ENCODE data around the gene BRICD5.

Gene BRICD5

DNA sequence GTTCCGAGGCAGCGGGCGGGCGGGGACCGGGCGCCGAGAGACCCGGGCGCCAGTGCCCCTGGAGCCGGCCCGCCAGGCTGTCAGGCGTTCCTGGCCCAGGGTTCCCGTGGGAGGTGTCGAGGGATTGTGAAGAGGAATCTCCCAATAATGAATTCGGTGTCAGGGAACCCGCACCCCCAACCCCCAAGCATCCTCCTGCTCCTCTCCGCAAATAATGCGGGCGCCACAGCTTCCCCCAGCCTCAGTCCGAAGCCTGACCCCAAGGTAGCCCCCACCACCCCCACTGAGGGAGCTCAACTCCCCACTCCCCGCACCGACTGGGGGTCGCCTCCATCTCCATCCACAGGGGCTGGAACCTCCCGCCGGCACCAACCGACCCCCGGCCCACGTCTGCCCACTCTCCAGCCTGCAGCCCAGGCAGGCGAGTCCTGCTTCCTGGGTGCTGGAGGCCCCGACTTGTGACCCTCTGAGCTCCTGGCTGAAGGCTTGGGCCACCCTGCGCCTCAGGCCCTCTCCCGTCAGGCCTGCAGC, 13.6 kb downstream of the BRICD5 start:
- DNase-seq, result no peak

DNA sequence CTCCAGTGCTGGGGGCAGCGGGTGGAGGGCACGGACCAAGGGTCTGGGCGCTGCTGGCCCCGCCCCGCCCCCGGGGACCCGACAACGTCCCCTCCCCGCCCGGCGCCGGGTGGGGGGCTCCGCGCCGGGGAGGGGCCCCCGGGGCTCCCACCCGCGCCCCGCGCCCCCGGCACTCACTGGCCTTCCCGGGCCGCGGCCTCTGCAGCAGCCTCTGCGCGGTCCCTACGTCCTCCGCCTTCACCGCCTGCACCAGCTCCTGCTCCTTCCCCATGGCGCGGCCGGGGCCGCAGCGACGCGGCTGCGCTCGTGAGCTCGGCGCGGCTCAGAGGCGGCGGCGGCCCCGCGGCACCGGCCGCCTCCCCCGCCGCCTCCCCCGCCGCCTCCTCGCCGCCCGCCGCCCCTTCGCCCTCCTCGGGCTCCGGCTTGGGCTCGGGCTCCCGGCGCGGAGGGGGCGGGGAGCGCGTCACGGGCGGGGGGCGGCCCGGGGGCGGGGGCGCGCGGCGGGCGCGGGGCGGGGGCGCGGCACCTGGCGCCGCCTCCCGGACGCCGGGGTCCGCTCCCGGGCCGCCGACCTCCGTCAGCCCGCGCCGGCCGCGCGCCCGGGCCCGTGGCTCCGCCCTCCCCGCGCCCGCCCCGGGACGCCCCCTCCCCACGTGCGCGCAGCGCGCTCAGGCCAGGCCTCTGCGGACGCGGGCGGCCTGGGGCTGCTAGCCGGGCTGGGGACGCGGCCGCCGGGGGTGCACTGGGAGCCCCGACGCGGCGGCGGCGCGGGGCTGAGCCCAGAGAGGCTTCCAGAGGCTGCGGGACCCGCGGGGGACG, 14.3 kb downstream of the BRICD5 start, which contains the start of gene CASKIN1:
Gene CASKIN1, minus strand, starts transcription at position 444 of the 819 bp plus-strand sequence. Its CDS starts 173 bp downstream, at position 271.
- no peak for DNase-seq

DNA sequence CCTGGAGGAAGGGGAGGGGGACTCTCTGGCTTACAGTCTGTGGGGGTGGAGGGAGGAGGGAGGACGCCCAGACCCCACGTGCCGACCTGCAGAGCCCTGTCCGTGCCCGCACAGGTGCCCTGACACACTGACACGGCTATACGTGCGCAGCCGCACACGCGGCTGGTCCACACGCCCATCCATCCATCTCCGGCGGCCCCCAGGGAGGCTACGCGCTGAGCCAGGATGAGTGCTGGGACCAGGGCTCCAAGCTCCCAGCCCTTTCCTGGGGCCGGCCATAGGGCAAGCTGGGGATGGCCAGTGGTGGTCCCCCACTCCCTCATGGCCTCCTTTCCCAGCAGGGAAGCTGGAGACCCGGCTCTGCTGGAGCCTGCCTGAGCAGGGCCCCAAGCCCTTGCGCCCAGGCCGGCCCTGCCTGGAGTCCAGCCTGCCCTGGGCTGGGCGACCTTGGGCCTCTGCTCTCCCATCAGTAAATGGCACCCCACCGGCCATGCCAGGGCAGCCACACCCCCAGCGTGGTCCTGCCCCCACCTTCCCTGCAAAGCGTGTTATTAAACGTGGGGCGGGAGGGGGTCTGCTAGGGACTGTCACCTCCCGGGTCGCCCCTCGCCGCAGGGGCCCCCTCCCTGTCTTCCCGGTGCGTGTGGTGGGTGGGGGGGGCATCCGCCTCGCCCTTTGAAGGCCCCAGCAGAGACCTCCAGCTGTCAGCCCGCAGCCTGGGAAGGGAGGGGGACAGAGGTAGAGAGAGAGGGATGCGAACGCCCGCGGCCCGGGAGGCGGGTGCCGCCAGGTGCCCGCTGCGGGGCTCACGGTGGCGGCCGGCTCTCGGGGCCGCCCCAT, 15.1 kb downstream of the BRICD5 start:
- DNase-seq, result no peak

DNA sequence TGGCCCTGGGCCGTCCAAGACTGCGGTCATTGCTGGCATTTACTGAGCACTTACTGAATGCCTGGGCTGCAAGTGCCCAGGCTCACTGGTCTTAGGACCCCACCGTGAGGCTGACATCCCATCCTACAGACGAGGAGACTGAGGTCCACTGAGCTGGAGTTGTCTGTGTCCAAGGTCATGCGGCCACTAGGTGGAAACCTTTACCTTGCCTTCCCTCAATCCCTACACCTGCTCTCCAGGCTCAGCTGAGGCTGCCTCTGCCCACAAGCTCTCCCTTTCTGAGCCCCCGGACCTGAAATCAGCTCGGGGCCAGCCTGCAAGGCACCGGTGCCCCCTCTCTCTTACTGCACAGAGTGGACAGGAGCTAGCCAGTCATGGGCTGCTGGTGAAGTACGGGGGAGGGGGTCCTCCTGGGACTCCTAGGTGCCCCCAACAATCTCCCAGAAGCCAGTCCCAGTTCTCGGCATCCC, 15.8 kb downstream of the BRICD5 start:
- peak; percentile 54 to 64 for DNase-seq

DNA sequence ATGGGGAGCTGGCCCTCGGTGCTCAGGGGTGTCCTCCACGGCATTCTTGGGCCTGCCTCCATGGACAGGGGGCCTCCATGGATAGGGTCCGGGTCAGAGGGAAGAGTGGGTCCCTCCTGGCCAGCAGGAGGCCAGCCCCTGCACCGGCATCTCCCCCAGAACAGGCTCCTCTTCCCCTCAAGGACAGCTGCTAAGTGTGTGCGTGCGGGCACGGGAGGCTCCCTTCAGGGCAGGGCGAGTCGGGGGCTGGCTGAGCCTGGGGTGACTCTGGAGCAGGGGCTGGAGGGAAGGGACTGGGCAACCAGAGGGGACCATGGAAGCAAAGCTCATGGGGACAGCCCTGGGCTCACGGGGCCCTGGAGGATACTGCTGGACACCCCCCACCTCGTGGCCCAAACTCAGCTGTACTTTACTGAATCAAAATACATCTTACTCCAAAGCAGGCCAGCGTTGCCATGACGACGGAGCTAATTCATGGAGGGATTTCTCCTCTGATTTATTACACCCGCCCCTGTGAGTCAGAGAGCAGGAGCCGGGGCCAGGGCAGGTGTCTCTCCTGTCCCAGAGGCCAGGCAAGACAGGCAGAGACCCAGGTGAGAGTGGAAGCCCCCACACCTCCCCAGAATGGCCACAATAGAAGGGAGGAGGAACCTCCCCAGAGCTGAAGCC, 16.4 kb downstream of the BRICD5 start:
- no peak for DNase-seq

DNA sequence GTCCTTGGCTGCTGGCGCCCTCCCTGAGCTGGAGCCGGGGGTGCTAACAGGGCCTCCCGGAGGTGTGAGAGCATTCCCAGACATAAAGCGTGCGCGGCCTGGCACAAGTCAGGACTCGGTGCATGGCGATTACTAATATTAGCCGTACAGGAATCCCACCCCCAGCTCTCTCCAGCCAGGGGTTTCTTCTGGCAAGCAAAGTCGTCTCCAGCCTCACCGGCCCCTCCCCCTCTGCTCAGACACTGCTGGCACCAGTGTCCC, 19.3 kb downstream of the BRICD5 start:
- DNase-seq, result no peak

DNA sequence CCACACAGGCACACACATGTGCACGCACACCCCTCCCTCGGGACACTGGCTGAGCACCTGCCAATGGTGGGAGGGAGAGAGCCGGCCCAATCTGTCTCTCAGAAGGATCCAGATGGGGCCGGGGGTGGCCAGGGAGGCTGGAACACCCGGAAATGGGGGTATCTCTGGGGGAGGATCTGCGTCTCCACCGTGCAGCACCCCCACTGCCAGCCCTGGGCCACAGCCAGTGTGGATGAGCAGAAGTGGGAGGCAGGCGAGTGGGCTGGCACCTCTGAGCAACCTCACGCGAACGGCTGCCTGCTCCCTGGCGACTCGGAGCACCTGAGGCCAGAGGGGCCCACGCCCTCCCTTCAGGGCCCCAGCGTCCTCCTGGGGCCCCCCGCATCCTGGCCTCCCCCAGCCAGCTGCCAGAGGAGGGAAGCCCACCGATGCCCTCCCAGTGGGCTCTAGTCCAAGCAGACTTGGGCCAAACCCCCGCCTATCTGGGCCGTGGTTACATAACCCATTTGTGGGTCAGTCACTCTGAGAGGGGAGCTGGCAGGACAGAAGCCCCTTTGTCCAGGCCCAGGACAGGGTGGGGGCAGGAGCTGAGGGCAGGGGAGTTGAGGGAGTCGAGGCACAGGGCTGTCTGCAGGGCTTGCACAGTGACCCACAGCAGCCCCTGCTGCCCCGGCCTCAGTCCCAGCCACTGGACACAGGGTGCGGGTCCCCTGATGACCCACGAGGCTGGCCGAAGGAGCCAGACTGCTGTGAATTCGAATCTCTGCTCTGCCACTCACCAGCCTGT, 19.8 kb downstream of the BRICD5 start:
- no peak for DNase-seq

DNA sequence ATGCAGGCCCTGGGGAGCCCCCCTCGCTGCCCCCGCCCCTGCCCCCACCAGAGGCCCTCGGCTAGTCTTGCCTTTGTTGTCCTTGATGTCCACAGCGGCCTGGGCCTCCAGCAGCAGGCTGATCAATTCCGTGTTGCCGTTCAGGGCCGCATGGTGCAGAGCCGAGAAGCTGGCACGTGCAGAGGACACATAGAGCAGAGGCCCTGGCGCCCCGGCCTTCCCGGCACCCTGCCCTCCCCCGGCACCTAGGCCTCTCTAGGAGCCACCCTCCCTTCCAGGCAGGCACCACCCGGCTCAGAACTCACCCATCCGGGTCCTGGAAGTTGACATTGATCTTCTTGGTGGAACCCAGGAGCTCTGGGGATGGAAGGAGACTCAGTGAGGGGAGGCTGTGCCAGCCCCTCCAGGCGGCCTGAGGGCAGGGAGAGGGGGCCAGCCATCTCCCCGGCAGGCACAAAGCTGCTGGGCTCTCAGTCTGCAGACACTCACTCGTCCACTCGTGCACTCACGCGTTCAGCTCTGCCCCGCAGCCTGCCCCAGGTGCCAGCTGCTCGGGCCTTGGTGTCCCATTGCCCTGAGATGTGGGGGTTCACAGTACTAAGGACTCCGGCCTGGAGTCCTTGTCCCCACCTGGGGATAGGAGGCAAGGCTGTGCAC, 20.5 kb downstream of the BRICD5 start:
- DNase-seq, result no peak

DNA sequence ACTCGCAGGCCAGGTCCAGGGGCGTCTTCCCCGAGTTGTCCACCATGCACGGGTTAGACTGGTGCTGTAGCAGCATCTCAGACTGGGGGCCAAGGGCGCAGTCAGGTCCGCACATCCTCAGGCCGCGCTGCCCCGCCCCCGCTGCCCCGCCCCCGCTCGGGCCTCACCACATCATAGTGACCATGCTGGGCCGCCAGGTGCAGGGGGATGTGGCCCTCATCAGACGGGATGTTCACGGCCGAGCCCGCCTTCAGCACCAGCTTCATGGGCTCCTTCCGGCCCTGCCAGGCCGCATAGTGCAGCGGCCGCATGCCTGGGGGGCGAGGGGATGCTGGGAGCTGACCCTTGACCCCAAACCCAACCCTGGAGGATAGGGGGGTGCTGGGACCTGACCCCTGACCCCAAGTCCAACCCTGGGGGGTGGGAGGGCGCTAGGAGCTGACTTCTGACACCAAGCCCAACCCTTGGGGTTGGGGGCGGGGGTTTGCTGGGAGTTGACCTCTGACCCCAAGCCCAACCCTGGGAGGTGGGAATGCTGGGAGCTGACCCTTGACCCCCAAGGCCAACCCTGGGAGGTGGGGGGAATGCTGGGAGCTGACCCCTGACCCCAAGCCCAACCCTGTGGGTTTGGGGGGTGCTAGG, 21.3 kb downstream of the BRICD5 start:
- DNase-seq, result no peak

DNA sequence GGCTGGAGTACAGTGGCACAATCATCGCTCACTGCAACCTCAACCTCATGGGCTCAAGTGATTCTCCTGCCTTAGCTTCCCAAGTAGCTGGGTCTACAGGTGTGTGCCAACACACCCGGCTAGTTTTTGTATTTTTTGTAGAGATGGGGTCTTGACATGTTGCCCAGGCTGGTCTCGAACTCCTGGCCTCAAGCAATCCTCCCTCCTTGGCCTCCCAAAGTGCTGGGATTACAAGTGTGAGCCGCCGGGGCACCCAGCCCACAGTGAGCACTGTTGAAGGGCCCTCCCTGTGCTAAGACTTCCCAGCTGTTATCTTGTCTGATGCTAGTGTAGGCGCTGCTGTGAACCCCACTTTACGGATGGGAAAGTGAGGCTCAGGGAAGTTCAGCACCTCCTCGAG, 22.3 kb downstream of the BRICD5 start:
- DNase-seq, result no peak

DNA sequence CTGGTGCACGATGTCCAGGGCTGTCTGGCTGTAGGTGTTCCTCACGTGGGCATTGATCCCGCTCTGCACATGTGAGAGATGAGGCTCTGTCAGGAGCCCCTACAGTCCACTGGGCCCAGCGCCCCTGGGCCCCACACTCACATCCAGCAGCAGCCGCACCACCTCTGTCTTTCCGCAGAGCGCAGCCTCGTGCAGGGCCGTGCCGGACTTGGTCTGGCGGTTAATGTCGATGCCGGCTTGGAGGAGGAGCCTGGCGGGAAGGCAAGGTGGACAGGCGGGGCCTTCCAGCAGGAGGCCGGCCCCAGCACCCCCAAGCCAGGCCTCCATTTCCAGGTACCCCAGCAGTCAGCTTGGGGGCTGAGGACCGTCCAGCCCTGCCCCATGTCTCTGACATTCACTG, 23.5 kb downstream of the BRICD5 start:
- DNase-seq, result no peak

DNA sequence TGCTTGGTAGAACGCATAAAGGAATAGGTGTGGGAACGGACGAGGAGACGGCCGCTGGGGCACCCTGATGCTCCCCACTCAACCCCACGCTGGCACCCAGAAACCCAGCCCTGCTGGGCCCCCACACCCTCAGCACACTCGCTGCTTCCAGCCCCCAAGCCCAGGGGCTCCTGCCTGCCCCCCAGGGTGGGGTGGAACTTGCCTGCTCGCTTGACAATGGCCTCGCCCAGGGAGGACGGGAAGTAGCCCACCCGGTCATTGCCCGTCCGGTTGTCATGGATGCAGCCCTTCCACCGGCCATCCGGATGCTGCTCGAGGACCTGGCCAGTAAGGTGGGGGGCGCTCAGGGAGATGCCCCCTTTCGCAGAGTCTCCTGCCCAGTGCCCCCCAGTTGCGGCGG, 24.2 kb downstream of the BRICD5 start:
- no peak for DNase-seq

DNA sequence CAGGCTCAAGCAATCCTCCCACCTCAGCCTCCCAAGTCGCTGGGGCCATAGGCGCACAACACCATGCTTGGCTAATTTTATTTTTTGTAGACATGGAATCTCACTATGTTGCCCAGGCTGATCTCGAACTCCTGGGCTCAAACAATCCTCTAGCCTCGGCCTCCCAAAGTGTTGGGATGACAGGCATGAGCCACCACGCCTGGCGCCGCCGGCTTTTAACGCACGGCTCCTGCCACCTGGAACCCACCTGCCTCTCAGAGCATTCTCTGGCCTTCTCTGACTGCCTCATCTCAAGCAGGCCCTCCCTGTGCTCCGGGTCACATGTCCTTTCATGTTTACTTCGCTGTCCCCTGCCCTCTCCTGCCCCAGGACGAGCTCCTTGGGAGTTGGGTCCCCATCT, 24.6 kb downstream of the BRICD5 start:
- no peak for DNase-seq

DNA sequence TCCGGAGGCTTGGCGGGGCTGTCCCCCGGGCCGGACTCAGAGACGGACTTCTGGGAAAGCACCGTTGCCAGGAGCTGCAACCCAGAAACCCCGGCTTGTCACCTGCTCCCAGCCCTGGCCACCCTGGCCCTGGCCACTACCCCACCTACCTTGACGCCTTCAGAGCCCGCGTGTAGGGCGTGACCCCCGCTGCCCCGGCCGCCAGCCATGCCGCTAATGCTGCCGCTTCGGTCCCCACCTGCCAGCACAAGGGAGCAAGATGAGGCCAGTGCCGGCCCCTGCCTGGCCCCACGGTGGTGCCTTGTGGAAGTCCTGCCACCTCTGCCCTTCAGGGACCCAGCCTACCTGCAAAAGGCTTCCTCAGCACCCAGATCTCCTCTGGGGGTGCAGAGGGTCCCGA, 25.7 kb downstream of the BRICD5 start:
- no peak for DNase-seq

DNA sequence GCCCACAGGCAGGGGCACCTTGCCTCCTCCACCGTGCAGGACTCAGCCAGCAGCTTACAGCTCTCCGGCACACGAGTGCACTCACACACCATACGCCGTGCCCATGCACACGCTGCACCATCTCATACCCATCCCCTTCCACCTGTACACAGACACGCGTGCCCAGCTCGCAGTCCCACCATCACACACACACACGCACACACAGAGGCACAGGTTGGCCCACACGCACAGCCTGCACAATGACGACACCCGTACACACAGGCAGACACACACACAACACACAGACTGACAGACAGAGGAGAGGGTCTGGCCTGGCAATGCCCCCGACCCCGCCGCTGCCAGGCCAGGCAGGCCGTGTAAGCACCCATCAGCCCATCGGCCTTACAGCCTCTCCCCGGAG, 26.3 kb downstream of the BRICD5 start:
- no peak for DNase-seq

DNA sequence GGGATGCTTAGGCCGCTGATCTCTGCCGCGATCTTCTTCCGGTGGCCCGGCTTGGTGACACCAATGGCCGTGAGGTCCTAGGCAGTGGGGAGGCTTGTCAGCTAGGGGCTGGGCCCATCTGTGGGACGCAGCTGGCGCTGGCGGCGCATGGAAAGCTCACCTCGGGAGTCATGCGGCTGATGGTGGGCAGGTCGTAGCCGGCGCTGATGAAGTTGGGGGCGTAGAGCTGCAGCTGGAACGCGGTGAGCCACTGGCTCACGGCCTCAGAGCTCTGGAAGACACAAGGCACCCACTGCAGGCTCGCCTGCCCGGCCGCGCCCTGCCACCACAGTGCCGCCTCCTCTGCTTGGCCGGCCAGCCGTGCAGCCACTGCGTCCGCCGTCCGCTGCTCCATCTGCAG, 27.0 kb downstream of the BRICD5 start:
- DNase-seq, result no peak

DNA sequence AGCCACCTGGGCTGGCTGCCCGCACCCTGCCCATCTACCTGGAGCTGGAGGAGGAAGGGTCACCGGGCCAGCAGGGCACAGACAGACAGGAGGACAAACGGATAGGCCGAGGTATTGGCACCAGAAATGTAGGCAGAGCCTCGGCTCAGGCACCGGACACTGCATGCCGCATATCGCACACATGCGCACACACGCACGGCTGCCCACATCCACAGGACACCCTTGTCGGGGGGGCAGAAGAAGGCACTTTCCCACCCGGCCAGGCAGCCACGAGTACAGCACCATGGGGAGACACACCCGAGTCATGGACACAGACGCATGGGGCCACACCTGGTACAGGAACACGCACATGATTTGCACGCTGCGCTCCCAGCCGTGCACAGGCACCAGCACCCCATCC, 28.7 kb downstream of the BRICD5 start:
- DNase-seq, result no peak

DNA sequence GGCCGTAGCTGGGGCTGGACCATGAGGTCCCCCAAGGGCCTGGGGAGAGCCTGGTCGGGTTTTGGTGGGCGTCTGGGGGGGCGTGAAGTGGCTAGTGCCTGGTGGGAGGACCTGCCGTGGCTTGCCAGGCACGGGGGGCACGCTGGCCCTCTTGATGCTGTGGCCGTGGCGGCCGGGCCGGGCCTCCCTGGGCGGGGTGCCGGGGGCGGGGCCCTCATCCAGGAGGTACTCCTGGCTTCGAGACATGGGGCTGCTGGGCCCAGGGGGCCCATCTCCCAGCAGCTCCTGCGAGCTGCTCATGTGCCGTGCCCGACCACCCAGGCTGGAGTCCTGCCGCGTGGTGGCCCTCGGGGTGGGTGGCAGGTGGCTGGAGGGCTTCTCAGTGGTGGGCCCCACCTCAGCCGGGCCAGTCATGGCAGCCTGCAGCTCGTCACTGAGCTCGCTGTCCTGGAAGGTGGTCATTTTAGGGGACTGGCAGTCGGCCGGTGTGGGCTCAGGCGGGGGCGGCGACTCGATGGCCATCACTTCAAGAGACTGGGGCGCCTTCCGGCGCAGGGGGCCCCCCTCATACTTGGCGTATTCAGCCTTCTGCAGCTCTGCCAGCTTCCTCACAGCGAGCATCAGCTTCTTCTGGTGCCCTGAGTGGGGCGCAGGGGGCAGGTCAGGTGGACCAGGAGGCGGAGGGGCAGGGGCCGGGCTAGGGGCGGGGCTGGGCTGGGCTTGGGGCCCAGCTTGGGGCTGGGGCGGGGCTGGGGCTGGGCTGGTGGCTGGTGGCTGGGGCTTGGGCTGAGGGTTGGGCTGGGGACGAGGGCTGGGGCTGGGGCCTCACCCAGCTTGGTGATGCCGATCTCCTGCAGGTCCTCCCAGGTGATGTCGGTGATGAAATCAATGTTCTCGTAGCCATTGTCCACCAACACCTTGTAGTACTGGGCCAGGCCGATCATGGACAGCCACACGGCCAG, 29.4 kb downstream of the BRICD5 start:
- no peak for DNase-seq

DNA sequence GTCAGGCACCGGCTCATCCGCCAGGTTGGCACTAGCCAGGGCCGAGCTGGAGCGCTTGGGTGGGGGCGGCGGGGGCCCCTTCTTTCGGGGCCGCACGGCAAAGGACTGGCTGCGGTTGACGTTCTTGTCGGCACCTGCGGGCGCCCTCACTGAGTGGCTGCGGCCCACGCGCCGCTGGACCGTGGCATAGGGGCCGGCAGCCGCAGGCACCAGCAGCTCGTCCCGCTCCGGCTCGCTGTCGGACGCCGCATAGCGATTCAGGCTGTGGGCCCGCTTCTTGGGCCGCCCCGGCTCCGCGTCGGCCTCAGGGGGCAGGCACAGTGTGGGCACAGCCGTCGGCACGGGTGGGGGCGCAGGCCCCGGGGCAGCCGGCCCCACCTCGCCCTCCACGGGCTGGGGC, 30.2 kb downstream of the BRICD5 start:
- DNase-seq, result no peak

DNA sequence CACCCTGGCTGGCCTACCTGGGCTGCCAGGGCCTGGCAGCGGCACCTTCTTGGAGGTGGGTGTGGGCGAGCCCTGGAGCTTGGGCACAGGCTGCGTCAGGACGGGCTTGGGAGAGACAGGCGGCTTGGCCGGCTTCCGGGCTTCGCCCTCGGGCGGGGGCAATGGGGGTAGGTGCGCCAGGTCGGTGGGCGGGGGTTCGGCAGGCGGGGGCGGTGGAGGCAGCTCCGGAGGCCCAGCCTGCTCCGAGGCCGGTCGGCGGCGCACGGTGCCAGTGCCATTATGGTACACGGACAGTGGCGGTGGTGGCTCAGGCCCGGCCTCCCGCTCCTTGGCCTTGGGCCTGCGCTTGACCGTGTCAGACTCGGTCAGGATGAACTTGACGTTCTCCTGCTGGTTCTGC, 31.1 kb downstream of the BRICD5 start:
- DNase-seq, result no peak

Measured in activated T-cell treated with anti-CD3 and anti-CD28 coated beads, Interleukin-2, amount 50 U/mL, for 48 hours (primary cell).